Kidney (tissue), 14 donors: ENCODE results near the gene PIM3. TPM values are rescaled to one million over a fixed set of nuclear protein-coding genes. Genes with fewer than 3 reads are reported as not detected.
"Not testable (repeated sequence)": the region's sequence is repeated elsewhere in the genome, so short reads cannot be mapped to it uniquely, and the experiment has no call there.

Source experiments
- DNase-seq, 5 donors: peaks; one replicate each; pipeline ENCODE4 v3.0.0-alpha.2; 2013 to 2020
- FAIRE-seq: peaks from 2 replicates; lab custom pipeline; 2012; peaks lifted over from hg19 to GRCh38; lab: Jason Lieb, UNC
- H3K27ac ChIP-seq, 2 donors: one replicate each; pipeline ENCODE4 v1.7.0; 2013; ENCODE audit warnings: low read depth in 2 of 2, low read length in 2 of 2, inconsistent platforms in 1 of 2
- H3K27me3 ChIP-seq: one replicate; pipeline ENCODE4 v1.7.1; 2013; ENCODE audit warnings: low read length, inconsistent platforms; ENCODE audit not compliant: control insufficient read depth, insufficient read depth
- H3K36me3 ChIP-seq, 3 donors: one replicate each; pipeline versions ENCODE4 v1.7.0 to v1.7.1; 2013; ENCODE audit warnings: low read length in 3 of 3, control low read depth in 1 of 3, inconsistent platforms in 1 of 3; ENCODE audit not compliant: insufficient read depth in 3 of 3, control insufficient read depth in 2 of 3
- H3K4me1 ChIP-seq, 3 donors: one replicate each; pipeline versions ENCODE4 v1.7.0 to v1.7.1; 2013; ENCODE audit warnings: low read length in 3 of 3, inconsistent platforms in 1 of 3, low read depth in 1 of 3; ENCODE audit not compliant: control insufficient read depth in 2 of 3, insufficient read depth in 2 of 3
- H3K4me3 ChIP-seq, 3 donors: one replicate each; pipeline versions ENCODE4 v1.7.0 to v1.8.1; 2013; ENCODE audit warnings: low read length in 3 of 3, control low read depth in 1 of 3, inconsistent platforms in 1 of 3
- H3K9ac ChIP-seq, 3 donors: one replicate each; pipeline versions ENCODE4 v1.7.0 to v1.7.1; 2013; ENCODE audit warnings: low read length in 3 of 3, control low read depth in 1 of 3, inconsistent platforms in 1 of 3
- H3K9me3 ChIP-seq, 3 donors: one replicate each; pipeline versions ENCODE4 v1.7.0 to v1.7.1; 2013; ENCODE audit warnings: low read length in 3 of 3, control low read depth in 1 of 3, inconsistent platforms in 1 of 3; ENCODE audit not compliant: control insufficient read depth in 2 of 3, insufficient read depth in 1 of 3
- intact Hi-C: fragments of 100-400 bp; cut with DNase I; formaldehyde crosslinking; loops from one replicate; pipeline ENCODE4 v1.11.1; 2022
- polyA plus RNA-seq: library from polyadenylated mRNA; stranded (reverse); fragments of 350-450 nt; fragmentation: Illumina TruSeq; extraction: RNeasy Lipid Tissue Mini Kit (QIAGEN cat#74804); gene quantifications from one replicate; pipeline ENCODE4 v1.2.3, GENCODE V29; 2014; ENCODE audit warnings: low read depth, low replicate concordance; ENCODE audit not compliant: insufficient read depth
- total RNA-seq: library from RNA; stranded (reverse); fragmentation: NEBNext Ultra II Directional; extraction: Animal tissue kit (Norgen Biotek cat#: 25700); gene quantifications from one replicate; pipeline ENCODE4 v1.2.1, GENCODE V29; 2021
- TF ChIP-seq, protein P1 (sequence below): IDR thresholded peaks from 3 replicates; pipeline ENCODE4 v1.5.1; 2012; ENCODE audit warnings: mild to moderate bottlenecking, moderate library complexity, borderline replicate concordance; ENCODE audit not compliant: insufficient read depth; ENCODE audit errors: extremely low read depth
- donor health status: control.
- donor health status: control.
- donor health status: control.
- donor health status: control.
- donor health status: control.
- donor health status: DM: yes; HTN: yes; CAD: no.
- donor health status: Normal renal cell carcinoma (clear cell type).

Gene PIM3
- total and polyA plus RNA-seq, 2 donors from 2014 or later: 96.5 to 107 TPM

DNA sequence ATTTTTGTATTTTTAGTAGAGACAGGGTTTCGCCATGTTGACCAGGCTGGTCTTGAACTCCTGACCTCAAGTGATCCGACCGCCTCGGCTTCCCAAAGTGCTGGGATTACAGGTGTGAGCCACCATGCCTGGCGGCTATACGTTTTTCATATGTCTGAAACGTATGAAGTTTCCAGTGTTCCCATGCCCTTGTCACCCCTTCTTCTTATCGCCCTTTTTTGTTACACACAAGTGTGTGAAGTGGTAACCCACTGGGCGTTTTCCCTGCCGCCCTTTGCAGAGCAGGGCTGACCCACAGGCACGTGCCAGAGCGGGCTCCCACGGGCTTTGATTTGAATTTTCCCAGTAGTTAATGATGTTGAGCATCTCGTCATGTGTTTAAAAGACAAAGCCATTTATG, 17.0 kb downstream of the PIM3 start:
- Histone ChIP-seq H3K36me3 (no peaks in the 10 kb centered on the region), H3K27ac (no peak overlapping the region), H3K4me1 (peaks cover 0 to 10% (median 0%) of the 10 kb centered on the region in 3 donors), H3K9ac (no peak overlapping the region), H3K27me3 (peaks cover 7% of the 10 kb centered on the region), H3K4me3 (no peak overlapping the region), H3K9me3 (peaks cover 0 to 4% (median 2%) of the 10 kb centered on the region in 3 donors)
- FAIRE-seq (no peak), DNase-seq (peak in 1 of 5 donors; percentile 36)
- intact Hi-C loops: no loop called here
- TF ChIP-seq, protein P1, sequence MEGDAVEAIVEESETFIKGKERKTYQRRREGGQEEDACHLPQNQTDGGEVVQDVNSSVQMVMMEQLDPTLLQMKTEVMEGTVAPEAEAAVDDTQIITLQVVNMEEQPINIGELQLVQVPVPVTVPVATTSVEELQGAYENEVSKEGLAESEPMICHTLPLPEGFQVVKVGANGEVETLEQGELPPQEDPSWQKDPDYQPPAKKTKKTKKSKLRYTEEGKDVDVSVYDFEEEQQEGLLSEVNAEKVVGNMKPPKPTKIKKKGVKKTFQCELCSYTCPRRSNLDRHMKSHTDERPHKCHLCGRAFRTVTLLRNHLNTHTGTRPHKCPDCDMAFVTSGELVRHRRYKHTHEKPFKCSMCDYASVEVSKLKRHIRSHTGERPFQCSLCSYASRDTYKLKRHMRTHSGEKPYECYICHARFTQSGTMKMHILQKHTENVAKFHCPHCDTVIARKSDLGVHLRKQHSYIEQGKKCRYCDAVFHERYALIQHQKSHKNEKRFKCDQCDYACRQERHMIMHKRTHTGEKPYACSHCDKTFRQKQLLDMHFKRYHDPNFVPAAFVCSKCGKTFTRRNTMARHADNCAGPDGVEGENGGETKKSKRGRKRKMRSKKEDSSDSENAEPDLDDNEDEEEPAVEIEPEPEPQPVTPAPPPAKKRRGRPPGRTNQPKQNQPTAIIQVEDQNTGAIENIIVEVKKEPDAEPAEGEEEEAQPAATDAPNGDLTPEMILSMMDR: no peak

DNA sequence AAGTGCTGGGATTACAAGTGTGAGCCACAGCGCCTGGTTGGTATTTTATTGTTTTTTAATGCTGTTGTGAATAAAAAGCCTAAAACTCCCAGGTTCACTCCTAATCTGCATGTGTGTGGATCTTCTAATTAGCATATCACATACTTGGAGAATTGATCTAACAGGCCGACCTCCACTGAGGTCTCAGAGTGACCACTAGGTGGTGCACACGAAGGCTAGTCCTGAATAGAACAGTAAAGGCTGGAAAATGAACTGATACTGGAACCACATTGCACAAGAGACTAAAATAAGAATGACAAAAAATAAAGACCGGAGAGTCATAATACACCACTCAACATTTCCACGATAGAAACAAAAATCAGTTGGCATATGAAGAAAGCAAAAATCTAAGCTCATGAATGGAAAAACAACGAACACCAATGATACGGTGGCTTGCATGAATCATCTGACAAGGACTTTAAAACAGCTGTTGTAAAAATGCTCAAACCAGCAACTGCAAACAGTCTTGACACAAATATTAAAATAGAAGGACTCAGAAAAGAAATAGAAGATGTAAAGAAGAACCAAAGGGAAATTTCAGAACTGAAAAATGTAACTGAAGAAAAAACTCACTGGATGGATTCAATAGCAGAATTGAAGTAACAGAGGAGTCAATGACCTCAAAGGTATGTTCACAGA, 19.2 kb downstream of the PIM3 start:
- Histone ChIP-seq H3K36me3 (no peaks in the 10 kb centered on the region), H3K9ac (no peak overlapping the region), H3K4me1 (peaks cover 0 to 4% (median 0%) of the 10 kb centered on the region in 3 donors), H3K9me3 (peaks cover 0 to 4% (median 2%) of the 10 kb centered on the region in 3 donors), H3K27me3 (peaks cover 6% of the 10 kb centered on the region), H3K27ac (no peak overlapping the region), H3K4me3 (no peak overlapping the region)
- intact Hi-C loops: no loop called here
- FAIRE-seq (no peak), DNase-seq (peak in 2 of 5 donors; percentile 8 to 12)
- TF ChIP-seq, protein P1: peak; percentile 50

DNA sequence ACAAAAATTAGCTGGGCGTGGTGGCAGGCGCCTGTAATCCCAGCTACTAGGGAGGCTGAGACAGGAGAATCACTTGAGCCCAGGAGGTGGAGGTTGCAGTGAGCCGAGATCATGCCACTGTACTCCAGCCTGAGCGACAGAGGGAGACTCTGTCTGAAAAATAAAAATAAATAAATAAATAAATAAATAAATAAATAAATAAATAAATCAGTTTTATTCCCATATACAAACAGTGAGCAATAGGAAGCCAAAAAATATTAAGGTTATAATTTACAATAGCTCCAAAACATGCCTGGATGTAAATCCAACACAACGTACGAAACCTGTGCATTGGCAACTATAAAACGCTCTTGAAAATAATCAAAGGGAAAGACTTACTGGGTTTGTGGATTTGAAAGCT, 21.2 kb downstream of the PIM3 start:
- H3K9ac ChIP-seq, intact Hi-C loops, DNase-seq, H3K4me1 ChIP-seq, H3K4me3 ChIP-seq, H3K27ac ChIP-seq, H3K36me3 ChIP-seq, FAIRE-seq, H3K27me3 ChIP-seq: not testable (repeated sequence)
- peaks cover 0 to 16% (median 0%) of the 10 kb centered on the region in 3 donors for H3K9me3 ChIP-seq

DNA sequence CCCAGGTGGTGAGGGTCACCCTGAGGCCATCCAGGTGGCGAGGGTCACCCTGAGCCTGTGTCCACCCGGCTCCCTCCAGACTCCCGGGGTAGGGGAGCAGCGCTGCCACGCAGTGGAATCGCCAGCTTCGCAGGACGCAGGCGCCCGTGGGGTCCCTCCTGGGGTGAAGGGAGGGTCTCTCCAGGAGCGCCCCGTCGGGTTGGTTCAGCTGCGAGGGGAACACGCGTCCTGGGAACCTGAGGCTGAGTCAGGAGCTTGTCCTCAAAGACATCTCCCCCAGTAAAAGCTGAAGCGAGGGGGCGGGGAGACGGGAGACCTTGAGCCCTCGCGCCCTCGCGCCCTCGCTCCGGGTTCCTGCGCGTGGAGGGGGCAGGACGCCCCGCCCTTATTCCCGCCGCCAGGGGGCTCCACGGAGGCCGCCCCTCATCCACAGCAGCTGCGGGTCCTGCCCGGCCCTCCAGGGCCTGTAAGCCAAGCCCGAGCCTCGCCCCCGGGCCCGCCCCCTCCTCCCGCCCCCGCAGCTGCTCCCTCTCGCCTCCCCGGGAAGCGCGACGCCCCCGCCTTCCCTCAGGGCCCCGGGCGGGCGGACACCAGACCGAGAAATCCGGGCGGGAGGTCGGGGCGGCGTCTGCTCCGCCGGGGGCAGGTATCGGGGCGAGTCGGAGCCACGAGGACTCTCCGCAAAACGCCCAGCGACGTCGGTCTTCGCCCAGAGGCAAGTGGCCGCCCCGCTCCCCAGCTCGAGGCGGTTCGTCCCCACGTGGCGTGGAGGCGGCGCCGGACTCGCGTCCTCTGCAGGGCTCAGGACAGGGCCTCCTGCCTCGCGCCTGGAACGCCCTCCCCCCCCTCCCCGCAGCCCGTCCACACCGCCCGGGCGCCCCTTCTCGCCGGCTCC, 22.8 kb downstream of the PIM3 start:
- H3K27ac ChIP-seq: no peak overlapping the region
- intact Hi-C loops: no loop called here
- DNase-seq: peak in 4 of 5 donors; percentile 56 to 78 (median 68)
- peaks cover 0 to 16% (median 0%) of the 10 kb centered on the region in 3 donors for H3K9me3 ChIP-seq
- H3K9ac ChIP-seq: no peak overlapping the region
- H3K4me1 ChIP-seq: no peaks in the 10 kb centered on the region
- no peak overlapping the region for H3K4me3 ChIP-seq
- no peaks in the 10 kb centered on the region for H3K36me3 ChIP-seq
- FAIRE-seq: no peak
- TF ChIP-seq, protein P1: peak; percentile 28
- peaks cover 3% of the 10 kb centered on the region for H3K27me3 ChIP-seq
